KOPT-K1 (cell line): ENCODE results near the gene KCNB1.

ENCODE experiments used
- H3K27ac ChIP-seq: fragments of 200-600 bp; sonication (generic); 2 replicates; pipeline ENCODE4 v1.5.1; 2016; ENCODE audit warnings: antibody characterized with exemption, mild to moderate bottlenecking, low read depth, low read length; ENCODE audit not compliant: poor library complexity, severe bottlenecking
- H3K36me3 ChIP-seq: fragments of 200-600 bp; sonication (generic); 2 replicates; pipeline ENCODE4 v1.5.1; 2017; ENCODE audit warnings: antibody characterized with exemption, mild to moderate bottlenecking, low read length, moderate library complexity; ENCODE audit not compliant: insufficient read depth
- H3K9me3 ChIP-seq: fragments of 200-600 bp; sonication (generic); 2 replicates; pipeline ENCODE4 v1.5.1; 2017; ENCODE audit warnings: antibody characterized with exemption, low read length, mild to moderate bottlenecking; ENCODE audit not compliant: insufficient read depth, poor library complexity, severe bottlenecking

KCNB1 gene

GRCh38 chr20:49392745-49393144 is 89.7 kb downstream of the KCNB1 start:
- H3K9me3 ChIP-seq: no peaks in the 10 kb centered on the region
- H3K27ac ChIP-seq: no peak overlapping the region
- H3K36me3 ChIP-seq: no peaks in the 10 kb centered on the region

- H3K27ac ChIP-seq: no peak overlapping the region
- H3K36me3 ChIP-seq: no peaks in the 10 kb centered on the region
- H3K9me3 ChIP-seq: no peaks in the 10 kb centered on the region
These were observed 90.8 kb downstream of the KCNB1 start for GRCh38 chr20:49391404-49392245.

- no peaks in the 10 kb centered on the region for H3K9me3 ChIP-seq
- no peak overlapping the region for H3K27ac ChIP-seq
- no peaks in the 10 kb centered on the region for H3K36me3 ChIP-seq
These were observed 92.6 kb downstream of the KCNB1 start for GRCh38 chr20:49389854-49390253.

- no peaks in the 10 kb centered on the region for H3K36me3 ChIP-seq
- H3K27ac ChIP-seq: no peak overlapping the region
- H3K9me3 ChIP-seq: no peaks in the 10 kb centered on the region
These were observed 93.7 kb downstream of the KCNB1 start for GRCh38 chr20:49388744-49389143.

GRCh38 chr20:49387581-49387939 is 94.9 kb downstream of the KCNB1 start:
- Histone ChIP-seq H3K27ac (no peak overlapping the region), H3K36me3 (no peaks in the 10 kb centered on the region), H3K9me3 (no peaks in the 10 kb centered on the region)

GRCh38 chr20:49386848-49387580 is 95.5 kb downstream of the KCNB1 start:
- no peaks in the 10 kb centered on the region for H3K36me3 ChIP-seq
- H3K27ac ChIP-seq: no peak overlapping the region
- H3K9me3 ChIP-seq: no peaks in the 10 kb centered on the region

GRCh38 chr20:49385465-49385864 is 97.0 kb downstream of the KCNB1 start:
- H3K36me3 ChIP-seq: no peaks in the 10 kb centered on the region
- H3K27ac ChIP-seq: no peak overlapping the region
- no peaks in the 10 kb centered on the region for H3K9me3 ChIP-seq

- H3K9me3 ChIP-seq: no peaks in the 10 kb centered on the region
- no peaks in the 10 kb centered on the region for H3K36me3 ChIP-seq
- no peak overlapping the region for H3K27ac ChIP-seq
These were observed 97.7 kb downstream of the KCNB1 start for GRCh38 chr20:49384437-49385434.

GRCh38 chr20:49381558-49382493 is 100.6 kb downstream of the KCNB1 start:
- H3K27ac ChIP-seq: no peak overlapping the region
- H3K9me3 ChIP-seq: no peaks in the 10 kb centered on the region
- H3K36me3 ChIP-seq: no peaks in the 10 kb centered on the region

GRCh38 chr20:49380337-49380780 is 102.1 kb downstream of the KCNB1 start:
- no peak overlapping the region for H3K27ac ChIP-seq
- H3K9me3 ChIP-seq: no peaks in the 10 kb centered on the region
- H3K36me3 ChIP-seq: no peaks in the 10 kb centered on the region

- H3K9me3 ChIP-seq: no peaks in the 10 kb centered on the region
- H3K27ac ChIP-seq: no peak overlapping the region
- H3K36me3 ChIP-seq: no peaks in the 10 kb centered on the region
These were observed 103.1 kb downstream of the KCNB1 start for GRCh38 chr20:49379338-49379737.

- H3K9me3 ChIP-seq: no peaks in the 10 kb centered on the region
- no peaks in the 10 kb centered on the region for H3K36me3 ChIP-seq
- no peak overlapping the region for H3K27ac ChIP-seq
These were observed 105.1 kb downstream of the KCNB1 start for GRCh38 chr20:49377326-49377725.

- Histone ChIP-seq H3K36me3 (no peaks in the 10 kb centered on the region), H3K9me3 (no peaks in the 10 kb centered on the region), H3K27ac (no peak overlapping the region)
These were observed 107.3 kb downstream of the KCNB1 start for GRCh38 chr20:49375170-49375569.
